DND-41 (cell line): ENCODE results near the gene SET.
A peak's percentile ranks its signal among the peaks of the same experiment; 100 is the strongest.

Source experiments
- CTCF ChIP-seq: IDR thresholded peaks from 2 replicates; pipeline ENCODE4 v1.5.1; 2012; ENCODE audit warnings: borderline replicate concordance, low read length, moderate library complexity, mild to moderate bottlenecking; ENCODE audit not compliant: poor library complexity, severe bottlenecking; ENCODE audit errors: extremely low read depth
- EZH2 ChIP-seq: IDR thresholded peaks from 3 replicates; pipeline ENCODE4 v1.6.1; 2012; ENCODE audit warnings: borderline replicate concordance, low read depth, mild to moderate bottlenecking, moderate library complexity, low read length, inconsistent platforms; ENCODE audit not compliant: severe bottlenecking

GRCh38 chr9:128723866-128724743 lies 35.1 kb downstream of the SET start, which contains the start of gene ZDHHC12:
- TF ChIP-seq CTCF (peak; percentile 2), EZH2 (no peak)
